ENCODE measurements around the gene SYNE2.

GRCh38 chr14:64045091-64045490 lies 192.3 kb downstream of the SYNE2 start:
- TF ChIP-seq, protein P1, sequence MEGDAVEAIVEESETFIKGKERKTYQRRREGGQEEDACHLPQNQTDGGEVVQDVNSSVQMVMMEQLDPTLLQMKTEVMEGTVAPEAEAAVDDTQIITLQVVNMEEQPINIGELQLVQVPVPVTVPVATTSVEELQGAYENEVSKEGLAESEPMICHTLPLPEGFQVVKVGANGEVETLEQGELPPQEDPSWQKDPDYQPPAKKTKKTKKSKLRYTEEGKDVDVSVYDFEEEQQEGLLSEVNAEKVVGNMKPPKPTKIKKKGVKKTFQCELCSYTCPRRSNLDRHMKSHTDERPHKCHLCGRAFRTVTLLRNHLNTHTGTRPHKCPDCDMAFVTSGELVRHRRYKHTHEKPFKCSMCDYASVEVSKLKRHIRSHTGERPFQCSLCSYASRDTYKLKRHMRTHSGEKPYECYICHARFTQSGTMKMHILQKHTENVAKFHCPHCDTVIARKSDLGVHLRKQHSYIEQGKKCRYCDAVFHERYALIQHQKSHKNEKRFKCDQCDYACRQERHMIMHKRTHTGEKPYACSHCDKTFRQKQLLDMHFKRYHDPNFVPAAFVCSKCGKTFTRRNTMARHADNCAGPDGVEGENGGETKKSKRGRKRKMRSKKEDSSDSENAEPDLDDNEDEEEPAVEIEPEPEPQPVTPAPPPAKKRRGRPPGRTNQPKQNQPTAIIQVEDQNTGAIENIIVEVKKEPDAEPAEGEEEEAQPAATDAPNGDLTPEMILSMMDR (IDR thresholded peaks at IDR 0.05) = no peak
- no peak for TF ChIP-seq EZH2 (IDR thresholded peaks at IDR 0.05)

All from neural progenitor cell (in vitro differentiated cells).